ENCODE results near the gene FAM83G. TPM values are rescaled to one million over a fixed set of nuclear protein-coding genes. Genes with fewer than 3 reads are reported as not detected.

Gene FAM83G
- total RNA-seq, 1 experiment from 2014 or later: 24.3 TPM

- H3K27me3 Mint-ChIP-seq (ENCODE audit: insufficient read depth, unreplicated experiment): no peaks in the 10 kb centered on the region
- POLR2A ChIA-PET: no interaction called here
- Histone ChIP-seq H3K27me3 (replicated peaks; ENCODE audit: control insufficient read depth, insufficient read depth, low read length) (no peaks in the 10 kb centered on the region), H3K36me3 (ENCODE audit: control insufficient read depth, insufficient read depth, low read length) (peaks cover 2% of the 10 kb centered on the region; the same call in 1 of the 2 replicates), H3K4me3 (ENCODE audit: low read depth, low read length) (no peak overlapping the region), H3K9me3 (no peaks in the 10 kb centered on the region), H3K4me1 (peaks cover 37% of the 10 kb centered on the region)
- no peak for DNase-seq
- H3K36me3 Mint-ChIP-seq (ENCODE audit: insufficient read depth, unreplicated experiment): peaks cover 28% of the 10 kb centered on the region
- H3K9me3 Mint-ChIP-seq (ENCODE audit: unreplicated experiment): no peaks in the 10 kb centered on the region
- CTCF ChIA-PET: interaction anchor here (0.6 to 1.6 kb wide), 3 partner anchors 25 to 37 kb away, joined by 3 to 11 read pairs (median 3); no protein-coding TSS in a partner anchor
- no TSS peak for BruUV-seq (replicated peaks)
- no peak for TF ChIP-seq CTCF (IDR thresholded peaks at IDR 0.05; ENCODE audit: insufficient read depth in 1 of 2, low read depth in 1 of 2, low read length in 1 of 2, severe bottlenecking in 1 of 2, unreplicated experiment in 1 of 2)
- peaks cover 16% of the 10 kb centered on the region for H3K4me1 Mint-ChIP-seq (ENCODE audit: low read depth, unreplicated experiment)
- peak overlapping the region; percentile 80 for H3K27ac Mint-ChIP-seq (ENCODE audit: unreplicated experiment)
- no peak overlapping the region for H3K4me3 Mint-ChIP-seq (ENCODE audit: unreplicated experiment)
- intact Hi-C loops (cut with micrococcal nuclease; ENCODE audit: unreplicated experiment): loop anchor here (1.0 to 2.0 kb wide), 2 partner anchors 16 to 27 kb away; partner anchors contain the start of gene FAM83G
Observed at GRCh38 chr17:18987862-18988545, 16.6 kb downstream of the FAM83G start.

DNA sequence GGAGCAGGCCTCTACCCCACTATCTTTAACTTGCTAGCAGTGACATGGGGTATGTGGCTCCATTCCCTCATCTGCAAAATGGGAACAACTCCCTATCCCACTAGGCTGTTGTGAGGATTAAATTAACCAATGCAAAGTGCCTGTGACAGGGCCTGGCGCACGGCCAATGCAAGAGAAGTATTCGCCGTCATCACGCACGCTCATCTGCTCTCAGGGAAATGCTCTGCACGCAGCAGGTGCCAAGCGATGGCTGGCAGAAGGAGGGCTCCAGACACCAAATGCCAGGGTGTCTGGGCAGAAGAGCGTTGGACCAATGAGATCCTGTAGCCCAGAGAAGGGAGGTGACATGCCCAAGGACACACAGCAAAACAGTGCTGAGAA is 17.3 kb downstream of the FAM83G start:
- Mint-ChIP-seq H3K27me3 (ENCODE audit: insufficient read depth, unreplicated experiment) (no peaks in the 10 kb centered on the region), H3K4me3 (ENCODE audit: unreplicated experiment) (no peak overlapping the region), H3K4me1 (ENCODE audit: low read depth, unreplicated experiment) (peaks cover 16% of the 10 kb centered on the region), H3K27ac (ENCODE audit: unreplicated experiment) (no peak overlapping the region), H3K9me3 (ENCODE audit: unreplicated experiment) (no peaks in the 10 kb centered on the region), H3K36me3 (ENCODE audit: insufficient read depth, unreplicated experiment) (peaks cover 22% of the 10 kb centered on the region)
- no peak overlapping the region for H3K4me3 ChIP-seq (ENCODE audit: low read depth, low read length)
- BruUV-seq (replicated peaks): no TSS peak
- intact Hi-C loops (cut with micrococcal nuclease; ENCODE audit: unreplicated experiment): no loop called here
- no peaks in the 10 kb centered on the region for H3K9me3 ChIP-seq
- H3K4me1 ChIP-seq: peaks cover 40% of the 10 kb centered on the region
- no peaks in the 10 kb centered on the region for H3K27me3 ChIP-seq (replicated peaks; ENCODE audit: control insufficient read depth, insufficient read depth, low read length)
- no peak for TF ChIP-seq CTCF (IDR thresholded peaks at IDR 0.05; ENCODE audit: insufficient read depth in 1 of 2, low read depth in 1 of 2, low read length in 1 of 2, severe bottlenecking in 1 of 2, unreplicated experiment in 1 of 2)
- ChIA-PET CTCF (interaction anchor here (0.9 kb wide), 1 partner anchor 24 kb away, joined by 3 read pairs; no protein-coding TSS in a partner anchor), POLR2A (no interaction called here)
- peaks cover 2% of the 10 kb centered on the region; the same call in 1 of the 2 replicates for H3K36me3 ChIP-seq (ENCODE audit: control insufficient read depth, insufficient read depth, low read length)
- no peak for DNase-seq

DNA sequence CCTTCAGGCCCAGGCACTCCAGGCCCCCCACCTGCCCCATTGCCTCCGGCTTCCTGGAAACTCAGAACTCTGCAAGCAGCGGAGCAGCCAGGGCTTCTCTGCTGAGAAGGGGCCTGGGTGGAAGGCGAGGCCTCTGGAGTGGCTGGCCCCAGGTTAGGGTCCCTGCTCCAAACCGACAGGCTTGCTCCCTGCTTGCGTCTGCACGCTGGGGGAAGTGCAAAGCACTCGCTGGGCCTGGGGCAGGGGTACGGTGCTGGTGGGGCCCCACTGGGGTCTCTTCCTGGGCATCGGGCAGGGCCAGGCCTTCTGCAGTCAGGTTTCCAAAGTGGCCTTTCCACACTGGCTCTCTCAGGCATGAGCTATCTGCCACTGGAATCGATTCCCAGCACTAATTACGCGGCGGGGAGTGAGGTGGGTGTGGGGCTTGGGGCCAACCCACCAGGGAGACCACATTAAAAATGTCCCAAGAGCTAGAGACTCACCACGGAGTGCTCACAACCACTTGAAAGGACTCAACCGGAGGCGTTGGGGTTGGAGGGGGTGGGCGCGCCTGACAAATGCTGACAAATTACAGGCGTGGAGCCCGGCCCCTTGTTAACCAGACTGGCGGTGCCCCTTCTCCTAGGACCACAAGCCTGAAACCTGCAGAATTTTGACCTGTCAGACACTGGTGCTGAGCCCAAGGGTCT is 17.9 kb downstream of the FAM83G start:
- Mint-ChIP-seq H3K4me1 (ENCODE audit: low read depth, unreplicated experiment) (peaks cover 16% of the 10 kb centered on the region), H3K4me3 (ENCODE audit: unreplicated experiment) (no peak overlapping the region), H3K36me3 (ENCODE audit: insufficient read depth, unreplicated experiment) (peaks cover 28% of the 10 kb centered on the region), H3K27me3 (ENCODE audit: insufficient read depth, unreplicated experiment) (no peaks in the 10 kb centered on the region), H3K9me3 (ENCODE audit: unreplicated experiment) (no peaks in the 10 kb centered on the region), H3K27ac (ENCODE audit: unreplicated experiment) (no peak overlapping the region)
- TF ChIP-seq CTCF (IDR thresholded peaks at IDR 0.05; ENCODE audit: insufficient read depth in 1 of 2, low read depth in 1 of 2, low read length in 1 of 2, severe bottlenecking in 1 of 2, unreplicated experiment in 1 of 2): no peak
- ChIA-PET CTCF (no interaction called here), POLR2A (no interaction called here)
- H3K36me3 ChIP-seq (ENCODE audit: control insufficient read depth, insufficient read depth, low read length): peaks cover 2% of the 10 kb centered on the region; the same call in 1 of the 2 replicates
- H3K9me3 ChIP-seq: no peaks in the 10 kb centered on the region
- DNase-seq: no peak
- peaks cover 44% of the 10 kb centered on the region for H3K4me1 ChIP-seq
- TSS peak; percentile 18 for BruUV-seq (replicated peaks)
- no peaks in the 10 kb centered on the region for H3K27me3 ChIP-seq (replicated peaks; ENCODE audit: control insufficient read depth, insufficient read depth, low read length)
- no peak overlapping the region for H3K4me3 ChIP-seq (ENCODE audit: low read depth, low read length)
- intact Hi-C loops (cut with micrococcal nuclease; ENCODE audit: unreplicated experiment): no loop called here

All from Caco-2 (cell line).